Measurements from ENCODE around the gene SRRM2.

DNA sequence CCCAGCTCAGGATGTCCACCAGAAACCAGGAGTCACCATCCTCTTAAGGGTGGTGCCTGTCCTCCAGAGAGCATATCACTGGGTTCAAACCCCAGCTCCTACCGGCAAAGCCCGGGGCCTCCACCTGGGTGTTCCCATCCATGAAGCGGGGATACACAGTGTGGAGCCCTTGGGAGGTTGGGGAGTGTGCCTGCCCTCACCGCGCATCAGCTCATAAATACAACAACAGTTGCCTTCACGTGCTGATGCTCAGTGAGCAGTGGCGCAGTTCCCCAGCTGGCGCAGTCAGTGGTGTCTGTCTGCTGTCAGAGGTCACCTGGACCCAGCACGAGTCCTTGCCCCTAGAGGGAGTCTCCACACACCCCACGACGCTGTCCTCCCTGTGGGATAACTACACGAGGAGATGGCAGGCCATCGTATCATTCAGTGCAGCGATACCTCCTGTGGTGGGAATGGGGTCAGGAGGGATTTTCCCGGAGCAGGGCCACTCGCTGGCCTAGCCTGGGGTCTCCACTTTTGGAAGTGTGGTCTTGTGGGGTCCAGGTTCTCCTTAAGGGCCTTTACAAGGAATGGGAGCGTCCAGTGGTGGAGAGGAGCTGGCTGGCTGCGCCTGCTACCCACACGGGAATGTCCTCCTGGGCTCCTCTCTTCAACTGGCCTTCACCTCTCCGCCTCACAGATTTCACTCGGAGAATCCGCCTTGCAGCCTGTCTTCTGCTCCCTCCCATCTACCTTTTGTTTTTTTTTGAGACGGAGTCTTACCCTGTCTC is 26.9 kb downstream of the SRRM2 start:
- TF ChIP-seq, protein P1, sequence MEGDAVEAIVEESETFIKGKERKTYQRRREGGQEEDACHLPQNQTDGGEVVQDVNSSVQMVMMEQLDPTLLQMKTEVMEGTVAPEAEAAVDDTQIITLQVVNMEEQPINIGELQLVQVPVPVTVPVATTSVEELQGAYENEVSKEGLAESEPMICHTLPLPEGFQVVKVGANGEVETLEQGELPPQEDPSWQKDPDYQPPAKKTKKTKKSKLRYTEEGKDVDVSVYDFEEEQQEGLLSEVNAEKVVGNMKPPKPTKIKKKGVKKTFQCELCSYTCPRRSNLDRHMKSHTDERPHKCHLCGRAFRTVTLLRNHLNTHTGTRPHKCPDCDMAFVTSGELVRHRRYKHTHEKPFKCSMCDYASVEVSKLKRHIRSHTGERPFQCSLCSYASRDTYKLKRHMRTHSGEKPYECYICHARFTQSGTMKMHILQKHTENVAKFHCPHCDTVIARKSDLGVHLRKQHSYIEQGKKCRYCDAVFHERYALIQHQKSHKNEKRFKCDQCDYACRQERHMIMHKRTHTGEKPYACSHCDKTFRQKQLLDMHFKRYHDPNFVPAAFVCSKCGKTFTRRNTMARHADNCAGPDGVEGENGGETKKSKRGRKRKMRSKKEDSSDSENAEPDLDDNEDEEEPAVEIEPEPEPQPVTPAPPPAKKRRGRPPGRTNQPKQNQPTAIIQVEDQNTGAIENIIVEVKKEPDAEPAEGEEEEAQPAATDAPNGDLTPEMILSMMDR (IDR thresholded peaks at IDR 0.05): no peak; the same call in 1 of the 2 replicates
- TF ChIP-seq POLR2AphosphoS5 (IDR thresholded peaks at IDR 0.05; ENCODE audit: low read depth, low read length) (0 out of 2 replicates have a peak, but pooled peaks have one; percentile 22), TCF7L2 (IDR thresholded peaks at IDR 0.05; ENCODE audit: low read depth, low read length) (no peak)
- TF ChIP-seq, protein P2, sequence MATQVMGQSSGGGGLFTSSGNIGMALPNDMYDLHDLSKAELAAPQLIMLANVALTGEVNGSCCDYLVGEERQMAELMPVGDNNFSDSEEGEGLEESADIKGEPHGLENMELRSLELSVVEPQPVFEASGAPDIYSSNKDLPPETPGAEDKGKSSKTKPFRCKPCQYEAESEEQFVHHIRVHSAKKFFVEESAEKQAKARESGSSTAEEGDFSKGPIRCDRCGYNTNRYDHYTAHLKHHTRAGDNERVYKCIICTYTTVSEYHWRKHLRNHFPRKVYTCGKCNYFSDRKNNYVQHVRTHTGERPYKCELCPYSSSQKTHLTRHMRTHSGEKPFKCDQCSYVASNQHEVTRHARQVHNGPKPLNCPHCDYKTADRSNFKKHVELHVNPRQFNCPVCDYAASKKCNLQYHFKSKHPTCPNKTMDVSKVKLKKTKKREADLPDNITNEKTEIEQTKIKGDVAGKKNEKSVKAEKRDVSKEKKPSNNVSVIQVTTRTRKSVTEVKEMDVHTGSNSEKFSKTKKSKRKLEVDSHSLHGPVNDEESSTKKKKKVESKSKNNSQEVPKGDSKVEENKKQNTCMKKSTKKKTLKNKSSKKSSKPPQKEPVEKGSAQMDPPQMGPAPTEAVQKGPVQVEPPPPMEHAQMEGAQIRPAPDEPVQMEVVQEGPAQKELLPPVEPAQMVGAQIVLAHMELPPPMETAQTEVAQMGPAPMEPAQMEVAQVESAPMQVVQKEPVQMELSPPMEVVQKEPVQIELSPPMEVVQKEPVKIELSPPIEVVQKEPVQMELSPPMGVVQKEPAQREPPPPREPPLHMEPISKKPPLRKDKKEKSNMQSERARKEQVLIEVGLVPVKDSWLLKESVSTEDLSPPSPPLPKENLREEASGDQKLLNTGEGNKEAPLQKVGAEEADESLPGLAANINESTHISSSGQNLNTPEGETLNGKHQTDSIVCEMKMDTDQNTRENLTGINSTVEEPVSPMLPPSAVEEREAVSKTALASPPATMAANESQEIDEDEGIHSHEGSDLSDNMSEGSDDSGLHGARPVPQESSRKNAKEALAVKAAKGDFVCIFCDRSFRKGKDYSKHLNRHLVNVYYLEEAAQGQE (IDR thresholded peaks at IDR 0.05; ENCODE audit: insufficient read depth in 1 of 2, low read depth in 2 of 2, low read length in 1 of 2): no peak

Data from Panc1 (cell line).